ENCODE data around the gene E2F7.

The E2F7 gene

DNA sequence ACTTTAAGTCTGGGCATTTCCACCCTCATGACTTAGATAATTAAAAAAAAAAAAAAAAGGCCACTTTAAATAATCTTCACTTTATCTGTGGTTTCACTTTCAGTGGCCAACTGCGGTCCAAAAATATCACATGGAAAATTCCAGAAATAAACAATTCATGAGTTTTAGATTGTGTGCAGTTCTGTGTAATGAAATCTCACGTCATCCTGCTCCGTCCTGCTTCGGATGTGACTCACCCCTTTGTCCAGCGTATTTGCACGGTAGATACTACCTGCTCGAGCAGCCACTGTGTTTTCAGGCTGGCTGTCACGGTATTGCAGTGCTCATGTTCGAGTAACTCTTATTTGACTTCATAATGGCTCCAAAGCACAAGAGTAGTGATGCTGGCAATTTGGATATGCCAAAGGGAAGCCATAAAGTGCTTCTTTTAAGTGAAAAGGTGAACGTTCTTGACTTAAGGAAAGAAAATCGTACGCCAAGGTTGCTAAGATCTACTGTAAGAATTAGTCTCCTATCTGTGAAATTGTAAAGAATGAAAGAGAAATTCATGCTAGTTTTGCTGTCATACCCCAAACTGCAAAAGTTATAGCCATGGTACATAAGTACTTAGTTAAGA is 2.4 kb downstream of the E2F7 start:
- no peak for DNase-seq (ENCODE audit: low read depth)

DNA sequence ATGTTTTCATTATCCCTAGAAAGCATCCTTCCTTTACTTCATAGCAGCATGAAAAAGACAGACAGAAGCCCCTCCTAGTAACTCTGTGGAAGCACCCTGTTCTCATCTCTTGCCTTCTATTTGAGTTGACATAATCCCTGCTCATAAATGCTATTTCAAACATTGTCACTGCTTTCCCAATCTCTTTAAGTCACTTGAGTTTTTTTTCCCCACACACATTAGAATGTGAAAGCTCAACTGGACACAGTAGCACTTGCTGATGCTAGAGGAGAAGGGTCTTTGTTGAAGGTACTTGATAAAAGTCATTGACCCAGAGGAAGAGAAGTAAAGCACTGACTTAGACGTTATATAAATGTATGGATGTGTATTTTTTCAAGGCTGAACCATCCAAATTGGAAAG is 3.0 kb downstream of the E2F7 start:
- DNase-seq (ENCODE audit: low read depth): no peak

DNA sequence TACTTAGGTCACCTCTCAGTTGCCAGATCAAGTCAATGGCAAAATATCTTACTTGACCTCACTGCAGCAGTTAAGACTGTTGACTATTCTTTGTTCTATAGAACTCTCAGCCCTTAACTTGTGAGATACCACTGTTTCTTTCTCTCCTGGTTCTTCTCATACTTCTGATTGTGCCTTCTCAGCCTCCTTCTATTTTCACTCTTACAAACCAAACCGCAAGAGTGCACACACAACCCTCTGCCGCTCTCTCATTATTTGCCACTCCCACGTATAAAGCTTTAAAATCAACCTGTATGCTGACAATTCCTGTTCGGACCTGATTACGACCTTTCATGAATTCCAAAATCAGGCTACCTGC is 4.5 kb downstream of the E2F7 start:
- no peak for DNase-seq (ENCODE audit: low read depth)

DNA sequence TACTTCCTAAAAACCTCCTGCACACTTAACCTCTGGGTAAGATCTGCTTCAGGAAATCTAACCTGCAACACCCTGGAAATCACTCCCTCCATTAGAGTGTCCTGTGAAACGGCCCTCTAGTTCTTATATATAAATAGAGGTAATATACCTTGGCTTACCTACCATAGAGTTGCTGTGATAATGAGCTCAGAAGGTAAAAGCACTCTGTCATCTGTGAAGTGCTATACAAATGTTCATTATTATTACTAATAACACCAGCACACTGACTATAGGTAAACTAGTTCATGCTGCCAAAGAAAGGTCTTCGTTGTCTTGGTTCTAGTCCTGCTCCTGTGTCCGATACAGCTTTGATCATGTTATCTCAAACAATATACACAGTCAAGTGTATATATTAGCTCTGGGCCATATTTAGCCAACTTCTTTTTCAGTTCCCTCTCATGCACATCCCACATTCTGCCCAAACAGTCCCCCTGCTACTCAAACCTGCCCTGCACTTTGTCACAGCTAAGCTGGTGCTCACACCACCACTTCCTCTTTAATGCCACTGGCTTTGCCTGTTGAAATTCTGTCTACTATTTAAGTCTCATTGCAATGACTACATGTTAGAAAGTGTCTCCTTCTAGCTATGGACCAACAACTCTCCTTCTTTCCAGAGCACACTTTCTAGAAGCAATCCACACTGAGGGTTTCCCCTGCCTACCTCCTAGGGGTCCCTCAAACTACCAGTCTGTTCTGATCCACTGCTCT is 5.1 kb downstream of the E2F7 start:
- DNase-seq (ENCODE audit: low read depth): no peak

DNA sequence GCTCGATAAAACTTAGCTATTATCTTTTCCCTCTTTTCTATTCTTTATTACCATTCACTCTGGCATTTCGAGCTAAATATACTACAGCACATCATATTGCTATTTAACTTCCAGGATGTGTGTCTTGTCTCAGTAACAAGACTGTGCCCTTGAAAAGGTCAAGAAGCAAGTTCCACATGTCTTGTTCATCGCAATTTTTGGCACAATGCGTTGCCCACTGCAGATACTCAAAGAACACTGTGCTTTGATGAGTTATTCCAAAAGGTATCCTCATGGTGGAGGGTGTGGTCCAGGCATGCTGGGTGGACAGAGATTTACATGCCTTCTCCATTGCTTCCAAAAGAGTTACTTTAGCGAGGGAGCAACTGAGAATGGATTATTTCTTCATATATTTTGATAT is 6.6 kb downstream of the E2F7 start:
- no peak for DNase-seq (ENCODE audit: low read depth)

DNA sequence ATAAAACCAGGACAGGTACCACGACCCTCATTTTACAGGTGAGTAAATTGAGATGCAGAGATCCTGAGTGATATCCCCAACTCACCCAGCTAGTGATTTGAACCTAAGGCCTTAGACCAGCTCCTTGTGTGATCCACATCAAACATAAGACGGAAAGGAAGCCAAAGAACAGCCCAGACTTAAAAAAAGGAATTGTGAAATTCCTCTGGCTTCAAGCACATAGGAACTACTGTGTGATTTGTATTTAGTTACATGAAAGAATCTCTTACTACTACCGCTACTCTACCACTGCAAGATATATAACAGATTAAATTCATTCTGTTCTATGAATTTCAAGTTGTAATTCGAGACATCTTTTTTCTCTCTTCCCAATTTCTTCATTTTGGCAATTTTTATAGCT is 10.5 kb downstream of the E2F7 start:
- no peak for DNase-seq (ENCODE audit: low read depth)

DNA sequence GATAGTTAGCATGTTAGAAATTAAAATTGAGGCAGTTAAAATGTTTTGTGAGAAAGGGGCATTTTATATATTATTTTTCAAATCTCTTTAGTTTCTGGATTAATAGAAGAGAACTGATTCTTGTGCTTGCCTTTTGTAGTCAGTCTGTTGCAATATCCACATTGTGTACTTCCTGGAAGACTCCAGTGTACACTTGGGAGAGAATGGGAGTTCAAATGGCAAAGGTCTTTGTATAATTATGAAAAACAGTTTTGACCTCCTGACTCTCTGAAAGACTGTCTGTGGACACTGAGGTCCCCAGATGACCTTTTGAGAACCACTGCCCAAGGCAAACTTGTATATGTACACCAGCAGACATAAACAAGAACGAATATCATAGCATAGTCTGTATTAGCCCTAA is 12.1 kb downstream of the E2F7 start:
- DNase-seq (ENCODE audit: low read depth): no peak

DNA sequence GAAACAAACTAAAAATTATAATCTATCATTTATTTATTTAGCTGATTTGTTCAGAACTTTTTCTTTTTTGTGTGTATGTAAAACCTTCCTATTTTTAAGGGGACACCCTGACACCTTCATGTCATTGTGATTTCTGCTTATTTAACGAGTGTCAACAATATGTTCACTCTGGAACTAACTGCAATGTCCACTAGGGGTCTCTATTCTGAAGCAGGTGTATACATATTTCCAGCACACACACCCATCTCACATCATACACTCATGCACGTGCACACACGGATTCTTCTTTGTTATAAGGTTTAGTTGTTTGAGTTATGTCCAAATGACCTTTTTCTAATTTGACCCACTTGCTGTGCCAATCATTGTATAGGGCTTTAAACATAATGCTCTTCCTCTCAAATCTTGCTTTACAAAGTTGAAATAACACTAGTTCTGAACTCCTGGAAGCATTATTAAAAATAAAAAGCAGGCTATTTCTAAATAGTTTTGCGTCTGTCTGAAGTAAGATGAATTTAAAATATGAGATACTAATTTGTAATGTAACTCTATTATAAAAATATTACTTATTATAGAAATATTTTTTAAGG is 15.5 kb downstream of the E2F7 start:
- no peak for DNase-seq (ENCODE audit: low read depth)

DNA sequence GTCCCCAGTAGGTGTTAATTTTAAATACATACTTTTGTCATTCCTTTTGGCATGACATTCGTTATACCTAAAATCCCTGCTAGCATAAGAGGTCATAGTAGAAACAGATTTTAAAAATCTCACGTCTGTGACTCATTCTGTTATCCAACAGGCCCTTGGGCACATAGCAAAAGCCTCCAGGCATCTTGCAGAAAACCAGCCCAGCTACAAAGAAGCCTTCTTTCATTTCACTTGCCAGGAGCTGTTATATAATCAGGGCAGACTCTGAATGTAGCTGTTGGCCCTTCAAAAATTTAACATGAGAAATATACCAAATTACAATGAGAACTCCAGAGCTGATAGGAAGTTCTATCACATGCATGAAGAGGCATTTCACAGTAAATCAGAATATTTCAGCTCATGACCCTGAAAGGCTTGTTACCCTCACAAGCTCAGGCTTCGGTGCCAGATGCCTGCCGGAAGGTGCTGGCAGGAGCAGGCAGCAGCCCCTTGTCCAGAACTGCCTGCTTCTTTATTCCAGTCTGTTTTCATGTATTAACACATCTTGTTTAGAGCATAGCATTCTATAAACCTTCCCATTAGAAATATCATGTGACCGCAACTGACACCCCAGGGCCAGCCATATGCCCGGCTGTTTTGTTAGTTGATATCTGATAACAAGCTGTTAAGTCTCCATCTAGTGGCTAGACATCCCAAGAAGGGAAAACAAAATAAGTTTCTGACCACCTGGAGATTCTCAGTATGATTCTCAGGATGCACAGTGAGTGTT is 17.8 kb downstream of the E2F7 start:
- no peak for DNase-seq (ENCODE audit: low read depth)

DNA sequence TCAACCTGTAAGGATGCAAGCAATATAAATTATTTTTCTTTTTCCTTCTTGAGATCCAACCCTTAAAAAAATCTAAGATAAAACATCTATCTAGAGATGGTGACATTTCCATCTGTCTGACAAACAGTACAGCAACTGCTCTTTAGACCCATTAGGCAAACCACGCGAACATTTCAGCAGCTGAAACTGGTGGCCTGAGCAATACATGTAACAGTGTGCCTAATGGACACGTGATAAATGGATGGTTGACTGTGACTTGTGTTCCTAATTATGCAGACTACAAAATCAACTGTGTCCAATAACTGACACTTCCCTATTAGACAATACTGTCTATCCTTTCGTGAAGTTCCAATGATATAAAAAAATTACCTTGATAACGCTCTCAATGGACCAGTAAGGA is 18.9 kb downstream of the E2F7 start:
- DNase-seq (ENCODE audit: low read depth): no peak

DNA sequence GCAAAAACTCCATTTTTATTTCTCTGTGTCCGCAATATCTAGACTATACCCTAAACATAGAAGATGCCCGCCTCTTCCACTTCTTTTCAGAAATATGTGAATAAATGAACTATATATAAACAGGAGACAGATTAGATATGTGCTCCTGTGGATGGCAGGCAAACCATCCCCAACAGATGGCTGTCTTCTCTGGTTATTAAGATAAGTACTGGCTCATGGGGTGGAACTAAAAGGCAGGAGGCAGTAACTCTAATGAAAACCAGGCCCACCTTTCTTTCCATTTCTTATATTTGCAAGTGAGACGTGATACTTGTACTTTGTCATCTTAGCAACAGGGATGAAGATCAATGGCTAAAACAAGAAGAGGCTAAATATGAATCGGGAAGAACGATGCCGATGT is 20.2 kb downstream of the E2F7 start:
- DNase-seq (ENCODE audit: low read depth): no peak

DNA sequence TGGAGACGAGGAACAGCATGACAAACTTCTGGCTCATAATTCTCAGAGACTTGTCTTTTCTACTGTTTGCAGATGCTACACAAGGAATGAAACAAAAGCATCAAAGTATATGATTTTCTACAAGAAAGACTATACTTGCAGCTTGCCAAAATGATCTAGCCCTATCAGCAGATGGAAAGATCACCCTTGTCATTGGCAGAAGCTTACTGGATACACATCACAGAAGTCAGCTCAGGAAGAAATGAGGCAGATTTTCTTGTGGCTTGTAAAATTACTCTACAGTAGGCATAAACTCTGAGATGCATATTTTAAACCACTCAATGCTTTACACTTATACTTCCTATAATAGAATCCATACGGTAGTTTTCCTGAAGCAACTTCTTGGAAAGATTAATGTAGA is 20.6 kb downstream of the E2F7 start:
- no peak for DNase-seq (ENCODE audit: low read depth)

DNA sequence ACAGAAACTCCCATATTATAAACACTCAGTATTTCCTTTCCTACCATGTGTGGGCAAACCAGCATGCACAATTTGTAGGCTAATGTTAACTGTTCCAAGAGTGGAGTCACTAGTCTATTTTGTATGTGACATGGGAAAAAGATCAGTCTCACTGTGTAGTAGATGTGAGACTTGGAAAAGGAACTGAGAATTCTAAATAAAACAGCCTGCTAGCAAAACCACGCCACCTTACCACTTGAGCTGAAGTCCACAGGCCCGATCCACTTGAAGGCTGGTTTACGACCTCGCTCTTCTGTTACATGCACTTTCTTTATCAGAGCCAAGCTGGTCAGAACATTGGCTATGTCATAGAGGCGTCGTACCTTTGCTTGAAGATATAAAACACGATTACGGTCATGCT is 22.5 kb downstream of the E2F7 start:
- DNase-seq (ENCODE audit: low read depth): no peak

DNA sequence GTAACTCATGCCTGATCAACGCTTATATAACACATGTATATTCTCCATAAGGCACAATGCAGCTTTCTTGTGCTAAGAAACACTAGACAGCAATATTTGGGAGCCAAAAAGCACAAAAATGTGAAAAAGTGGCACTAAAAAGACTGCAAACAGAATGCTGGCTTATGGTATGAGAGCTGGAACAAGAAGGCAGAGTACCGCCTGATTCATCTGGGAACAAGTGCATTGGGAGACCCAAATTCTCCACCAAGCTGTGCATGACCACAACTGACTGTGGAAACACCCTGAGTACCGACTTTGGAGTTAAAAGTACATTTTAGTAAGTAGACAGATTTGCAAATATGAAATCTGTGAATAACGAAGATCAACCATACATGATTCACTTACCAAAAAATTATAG is 25.1 kb downstream of the E2F7 start:
- DNase-seq (ENCODE audit: low read depth): no peak

DNA sequence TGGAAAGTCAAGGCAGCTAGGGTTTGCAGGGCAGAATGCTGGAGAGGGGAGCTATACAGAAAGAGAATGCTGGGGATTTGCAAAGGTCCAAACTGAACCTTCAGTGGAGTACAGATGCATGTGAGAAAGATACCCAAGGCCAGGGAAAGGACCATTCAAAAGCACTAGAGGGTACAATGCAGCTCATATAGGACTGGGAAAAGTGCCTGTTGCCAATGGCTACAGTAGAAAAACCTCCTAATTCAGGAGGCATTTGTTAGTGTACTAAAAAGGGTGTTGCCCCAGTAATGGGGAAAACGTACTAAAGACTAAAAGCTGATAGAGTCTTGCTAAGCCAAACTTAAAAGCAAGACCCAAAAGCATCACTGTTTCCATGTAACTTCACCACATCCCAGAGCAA is 30.1 kb downstream of the E2F7 start:
- no peak for DNase-seq (ENCODE audit: low read depth)

DNA sequence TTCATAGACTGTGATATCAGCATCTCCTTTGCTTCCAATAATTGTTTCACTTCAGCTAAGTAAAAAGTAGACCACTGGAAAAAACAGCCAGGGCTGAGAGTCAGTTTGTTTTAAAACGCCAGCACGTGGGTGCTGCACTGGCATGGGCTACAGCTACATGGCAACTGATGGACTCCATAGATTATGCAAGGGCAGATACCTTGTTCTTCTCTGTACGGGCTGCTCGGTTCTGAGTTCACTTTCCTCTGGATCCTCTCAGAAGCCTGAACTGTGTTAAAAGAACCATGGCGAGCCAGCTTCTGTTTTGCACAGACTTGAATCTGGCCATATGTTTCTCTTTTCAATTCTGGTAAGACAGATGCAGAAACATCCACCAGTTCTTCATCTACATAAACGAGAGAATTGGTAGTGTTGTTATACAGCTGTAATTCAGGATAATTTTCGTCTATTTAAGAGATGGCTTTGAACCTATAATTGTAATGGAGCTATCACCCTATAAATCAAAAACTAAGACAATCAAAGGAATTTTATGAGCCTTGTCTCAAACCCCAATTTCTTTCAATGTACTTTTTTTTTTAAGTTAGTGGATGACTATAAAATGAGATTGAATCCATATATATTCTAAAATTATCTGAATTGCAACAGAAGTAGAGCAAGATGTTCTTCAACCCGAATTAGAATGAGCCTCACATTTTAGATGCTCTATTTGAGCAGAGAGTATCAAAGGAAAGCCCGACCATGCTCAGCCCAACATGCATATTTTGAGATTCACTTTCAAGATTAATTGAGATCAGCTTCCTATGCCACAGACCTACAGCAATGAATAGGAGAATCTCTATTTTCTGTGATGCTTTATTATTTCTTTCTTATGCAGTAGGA is 31.5 kb downstream of the E2F7 start:
- no peak for DNase-seq (ENCODE audit: low read depth)

DNA sequence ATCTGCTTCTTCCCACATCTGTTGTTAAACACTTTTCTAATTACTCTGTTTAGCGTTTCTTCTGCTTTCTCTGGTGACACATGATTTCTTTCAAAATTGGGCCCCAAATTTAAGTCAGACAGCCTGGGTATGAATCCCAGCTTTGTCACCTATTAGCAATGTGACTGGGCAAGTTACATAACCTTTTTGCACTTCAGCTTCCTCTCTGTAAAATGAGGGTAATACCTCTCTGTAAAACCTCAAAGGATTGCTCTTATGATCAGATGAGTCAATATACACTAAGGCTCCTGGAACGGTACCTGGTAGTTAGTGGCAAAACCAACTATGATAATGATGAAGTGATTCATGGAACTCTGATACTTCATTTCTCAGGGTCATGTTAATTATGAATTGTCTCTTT is 33.0 kb downstream of the E2F7 start:
- no peak for DNase-seq (ENCODE audit: low read depth)

DNA sequence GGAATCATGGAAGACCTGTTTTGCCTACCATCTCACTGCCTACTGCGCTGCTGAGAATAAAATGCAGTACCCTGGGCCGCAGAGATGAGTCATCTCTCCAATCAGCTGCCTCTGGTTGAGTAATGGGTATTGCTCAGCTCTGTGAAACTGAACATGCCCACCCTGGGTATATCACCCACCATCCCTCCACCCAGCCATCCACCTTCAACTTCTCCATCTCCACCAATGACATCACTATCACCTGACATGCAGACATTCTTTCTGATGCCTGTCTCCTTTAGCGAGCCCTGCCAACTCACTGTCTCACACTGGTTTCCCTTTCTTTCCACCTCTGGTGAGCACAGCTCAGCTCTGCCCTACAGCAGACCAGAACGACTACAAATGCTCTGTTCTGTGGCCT is 33.6 kb downstream of the E2F7 start:
- no peak for DNase-seq (ENCODE audit: low read depth)

DNA sequence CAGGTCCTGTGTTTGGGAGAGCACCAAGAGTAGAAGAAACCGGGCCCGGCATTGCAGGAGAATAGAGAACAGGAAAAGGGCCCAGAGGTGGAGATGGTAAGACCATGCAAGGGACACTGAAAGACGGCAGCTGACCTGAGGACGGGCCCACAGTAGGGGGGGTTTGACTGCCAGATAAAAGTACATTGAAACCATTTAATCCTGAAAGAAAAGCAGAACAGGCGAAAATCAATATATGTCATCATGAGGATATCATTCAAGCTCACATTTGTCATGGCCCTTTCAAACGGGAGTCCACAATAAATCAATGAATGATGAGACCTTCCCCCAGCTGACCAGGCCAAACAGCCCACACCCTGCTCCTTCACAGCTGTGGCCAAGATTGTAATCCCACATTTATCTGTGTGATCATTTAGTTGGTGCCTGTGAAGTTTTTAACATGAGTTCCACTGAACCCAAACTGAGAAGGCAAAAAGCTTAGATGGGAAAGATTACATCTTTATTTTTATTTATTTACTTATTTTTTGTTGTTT is 39.5 kb downstream of the E2F7 start:
- no peak for DNase-seq (ENCODE audit: low read depth)

DNA sequence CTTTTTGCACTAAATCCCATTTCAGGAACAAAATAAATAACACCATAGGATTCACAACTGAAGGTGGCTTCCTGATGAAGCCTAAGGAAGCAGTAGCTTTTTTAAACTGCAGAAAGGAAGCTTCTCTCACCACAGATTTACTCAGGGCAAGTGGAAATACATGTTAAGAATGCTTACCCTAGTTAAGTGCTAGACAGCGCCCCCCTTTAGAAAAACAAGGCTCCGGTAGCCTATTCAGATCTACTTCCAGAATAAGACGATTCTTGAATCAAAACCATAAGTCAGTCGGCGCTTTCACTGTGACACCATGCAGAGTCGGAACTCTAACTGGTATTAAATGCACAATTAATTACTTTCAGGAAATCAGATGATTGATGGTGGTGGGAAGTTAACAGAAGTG is 41.9 kb downstream of the E2F7 start:
- DNase-seq (ENCODE audit: low read depth): no peak

DNA sequence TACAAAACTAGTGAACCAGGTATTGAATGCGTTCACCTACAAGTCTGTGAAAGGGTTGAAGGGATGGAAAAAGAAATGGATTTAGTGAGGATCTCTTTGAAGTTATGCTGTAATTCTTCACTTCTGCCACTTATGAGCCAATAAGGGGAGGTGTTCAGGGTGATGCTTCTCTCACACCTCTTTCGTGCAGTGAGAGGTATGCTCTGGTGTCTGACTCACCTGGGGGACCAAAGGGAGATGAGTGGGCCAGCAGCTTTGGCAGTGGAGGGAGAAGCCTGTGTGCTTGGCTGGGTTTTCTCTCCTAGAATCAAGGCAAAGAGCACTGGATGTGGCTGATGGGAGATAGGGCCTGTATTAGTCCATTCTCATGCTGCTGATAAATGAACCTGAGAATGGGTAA is 45.4 kb downstream of the E2F7 start:
- DNase-seq (ENCODE audit: low read depth): no peak

DNA sequence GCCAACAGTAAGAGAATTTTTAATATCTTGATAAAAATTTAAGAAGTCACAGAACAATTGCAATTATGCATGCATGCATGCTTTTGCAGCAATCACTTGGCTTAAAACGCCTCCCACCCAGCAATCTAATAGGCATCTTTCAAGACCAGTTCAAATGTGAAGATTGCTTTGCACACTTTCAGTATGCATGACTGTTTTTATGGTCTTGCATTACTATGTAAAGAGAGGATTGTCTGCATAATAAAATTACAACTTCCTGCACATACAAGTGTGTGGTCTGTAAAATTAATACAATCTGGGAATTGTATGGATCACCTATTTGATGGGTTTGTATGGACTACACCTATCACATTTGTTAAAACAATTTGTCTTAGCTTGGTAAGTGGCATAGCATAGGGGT is 48.8 kb downstream of the E2F7 start:
- DNase-seq (ENCODE audit: low read depth): no peak

Measured in stimulated activated CD8-positive, alpha-beta memory T cell treated with anti-CD3 and anti-CD28 coated beads, Interleukin-12 subunit alpha, Interleukin-12 subunit beta, amount 100 ng/mL, for 4 hours (primary cell).